GM21825 (cell line): ENCODE results near the gene GNG2.

Experiments used
- ATAC-seq: cut with Tn5 transposase; IDR thresholded peaks from one replicate; pipeline ENCODE4 v1.9.1; 2021; ENCODE audit warnings: mild to moderate bottlenecking, moderate library complexity; ENCODE audit not compliant: unreplicated experiment

Gene GNG2

GRCh38 chr14:51938137-51938536 lies 77.7 kb downstream of the GNG2 start:
- ATAC-seq = no peak

DNA sequence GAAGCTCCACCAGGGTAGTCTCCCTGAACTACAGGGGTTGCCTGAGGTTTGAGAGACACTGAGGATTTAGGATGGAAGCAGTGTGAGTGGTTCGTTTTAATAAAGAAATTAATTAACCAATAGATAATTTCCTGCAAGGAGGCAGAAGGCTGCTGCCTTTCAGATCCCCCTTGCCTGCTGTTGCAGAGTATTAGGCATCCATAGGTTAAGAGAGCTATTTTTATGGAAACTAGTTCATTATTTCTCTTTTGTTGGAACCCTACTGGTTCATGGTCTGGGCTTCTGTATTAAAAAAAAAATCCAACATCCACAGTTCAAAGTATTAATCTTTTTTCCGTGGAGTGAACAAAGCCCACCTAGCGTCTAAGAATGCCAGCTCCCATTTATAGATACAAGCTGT lies 78.4 kb downstream of the GNG2 start:
- ATAC-seq = no peak

DNA sequence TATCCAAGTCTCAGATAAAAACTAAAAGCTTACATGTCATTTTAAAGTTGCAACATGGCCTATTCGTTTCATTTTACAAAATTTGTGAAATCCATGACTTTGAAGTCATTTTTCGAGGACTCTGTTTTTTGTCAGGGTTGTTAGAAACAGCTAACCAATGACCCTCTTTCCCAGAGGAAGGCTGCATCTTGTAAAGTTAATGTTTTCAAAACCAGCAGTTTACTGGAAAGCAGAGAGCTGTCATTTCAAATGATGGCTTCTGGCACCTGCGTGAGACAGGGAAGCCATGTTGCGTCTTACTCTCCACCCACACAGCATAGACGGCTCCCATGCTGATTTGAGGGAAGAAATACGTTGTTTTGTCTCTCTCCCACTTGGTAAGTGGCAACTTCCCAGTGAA lies 78.8 kb downstream of the GNG2 start:
- ATAC-seq = no peak

GRCh38 chr14:51939755-51940301 lies 79.4 kb downstream of the GNG2 start:
- ATAC-seq = no peak

DNA sequence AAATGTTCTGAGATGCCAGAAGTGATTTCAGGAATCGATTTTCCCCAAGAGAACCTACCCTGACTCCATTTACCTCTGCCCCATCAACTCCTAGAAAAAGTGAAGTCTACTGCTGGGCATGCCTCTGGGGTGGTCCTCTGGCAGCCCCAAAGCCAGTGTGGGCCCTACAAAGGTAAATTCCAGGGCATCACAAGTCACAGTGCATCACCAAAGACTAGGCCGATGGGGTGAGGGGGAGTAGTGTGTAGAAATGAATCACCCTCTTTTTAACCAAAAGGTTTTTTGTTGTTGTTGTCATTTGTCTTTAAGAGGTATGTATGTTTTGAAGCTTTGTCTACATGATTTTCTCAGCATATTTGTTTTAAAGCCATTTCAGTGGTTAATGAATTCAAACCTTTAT lies 82.6 kb downstream of the GNG2 start:
- ATAC-seq = no peak

DNA sequence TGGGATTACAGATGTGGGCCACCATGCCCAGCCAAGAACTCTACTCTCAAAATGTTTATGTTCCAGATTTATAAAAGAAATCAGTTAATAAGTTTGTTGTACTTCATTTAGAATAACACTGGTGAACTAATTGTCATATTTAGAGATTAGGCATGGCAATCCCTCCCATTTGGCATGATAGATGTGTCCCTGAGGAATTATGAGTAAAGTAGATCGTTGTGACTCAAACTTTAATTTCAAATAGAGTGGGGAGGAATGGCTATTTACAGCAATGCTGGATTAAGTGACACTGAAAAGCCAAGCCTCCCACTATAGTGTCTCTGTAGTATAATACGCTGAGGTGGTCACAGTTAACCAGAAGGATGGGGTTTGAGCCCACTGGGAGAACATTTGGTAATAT lies 89.6 kb downstream of the GNG2 start:
- ATAC-seq = no peak

- ATAC-seq = no peak
Measured at GRCh38 chr14:51951656-51952055, 91.2 kb downstream of the GNG2 start.

GRCh38 chr14:51954031-51954430 lies 93.6 kb downstream of the GNG2 start:
- no peak for ATAC-seq

GRCh38 chr14:51954657-51955056 lies 94.2 kb downstream of the GNG2 start:
- no peak for ATAC-seq

- ATAC-seq = no peak
Measured at GRCh38 chr14:51957950-51958349, 97.5 kb downstream of the GNG2 start.

DNA sequence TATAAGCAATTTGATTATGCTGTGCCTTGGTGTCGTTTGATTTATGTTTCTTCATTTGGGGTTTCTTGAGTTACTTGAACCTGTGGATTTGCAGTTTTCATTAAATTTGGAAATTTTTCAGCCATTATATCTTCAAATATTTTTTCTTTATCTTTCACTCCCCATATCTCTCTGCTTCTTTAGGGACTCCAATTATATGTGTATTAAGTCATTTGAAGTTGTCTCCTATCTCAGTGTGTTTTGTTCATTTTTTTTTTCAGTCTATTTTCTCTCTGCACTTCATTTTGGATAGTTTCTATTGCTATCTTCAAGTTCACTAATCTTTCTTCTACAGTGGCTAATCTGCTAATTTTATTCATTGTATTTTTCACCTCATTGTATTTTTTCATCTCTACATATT lies 99.5 kb downstream of the GNG2 start:
- no peak for ATAC-seq

DNA sequence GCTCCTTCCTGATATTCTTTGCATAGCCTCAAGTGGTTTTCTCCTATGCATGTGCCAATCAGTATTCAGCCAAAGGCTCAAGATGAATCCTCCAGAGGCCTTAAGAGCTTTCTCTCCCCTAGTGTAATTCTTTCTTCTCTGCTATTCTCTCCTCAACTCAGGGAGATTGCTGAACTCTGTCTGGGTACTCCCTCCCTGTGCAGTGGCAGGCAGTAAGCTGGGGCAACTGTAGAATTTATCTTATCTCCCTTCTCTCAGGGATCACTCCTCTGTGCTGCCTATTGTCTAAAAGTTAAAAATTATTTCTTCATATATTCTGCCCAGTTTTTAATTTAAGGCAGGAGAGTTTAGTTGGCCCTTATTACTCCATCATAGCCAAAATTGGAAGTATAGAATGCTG lies 100.5 kb downstream of the GNG2 start:
- ATAC-seq = no peak

DNA sequence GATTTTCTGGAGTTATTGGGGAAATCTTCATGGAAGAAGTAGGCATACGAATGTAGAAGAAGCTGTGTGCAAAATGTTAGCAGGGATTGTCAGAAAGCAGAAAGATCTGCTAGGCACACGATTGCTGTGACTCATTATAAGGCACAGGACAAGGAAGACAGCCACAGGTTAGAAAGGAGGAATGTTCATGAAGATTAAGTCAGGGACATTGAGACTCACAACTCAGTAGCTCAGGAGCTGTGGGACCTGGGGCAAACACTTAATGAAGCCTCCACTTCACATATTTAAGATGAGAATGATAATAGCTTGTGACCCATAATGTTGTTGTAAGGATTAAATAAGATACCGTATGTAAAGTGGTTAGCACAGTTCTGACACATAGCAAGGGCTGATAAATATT lies 102.3 kb downstream of the GNG2 start:
- no peak for ATAC-seq

DNA sequence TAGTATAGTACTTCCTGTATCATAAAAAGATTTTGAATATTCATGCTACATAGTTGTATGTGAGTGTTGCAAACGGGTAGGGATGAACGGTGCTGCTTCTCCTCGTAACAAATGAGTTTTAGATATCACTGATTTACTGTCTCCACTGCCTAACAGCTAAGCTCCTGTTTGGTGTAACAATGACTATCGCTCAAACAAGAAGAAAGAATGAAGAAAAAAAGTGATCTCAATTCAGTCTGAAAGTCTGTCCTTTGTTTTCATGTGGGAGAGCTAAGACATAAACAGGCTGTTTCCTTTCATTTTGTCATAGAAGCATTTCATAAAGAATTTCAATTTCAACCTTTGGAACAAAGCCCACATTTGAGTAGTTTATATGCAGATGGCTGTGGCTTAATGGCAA lies 102.9 kb downstream of the GNG2 start:
- ATAC-seq = no peak

DNA sequence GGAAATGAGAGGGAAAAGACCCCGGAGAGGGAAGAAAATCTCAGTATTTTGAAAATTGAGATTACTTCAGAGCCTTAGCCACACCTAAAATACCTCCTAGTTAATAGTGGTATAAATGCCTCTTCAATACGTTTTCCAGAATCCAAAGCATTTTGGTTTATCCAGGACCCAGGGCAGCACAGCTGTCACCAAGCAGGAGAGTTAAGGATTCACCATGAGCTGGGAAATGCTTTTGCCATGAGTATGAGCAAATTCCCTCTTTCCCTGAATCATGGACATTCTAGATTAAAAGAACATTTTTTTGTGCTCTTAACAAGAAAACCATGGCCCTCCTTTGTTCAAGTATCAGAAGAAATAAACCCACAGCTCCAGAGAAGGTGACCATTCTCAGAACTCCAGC lies 107.1 kb downstream of the GNG2 start:
- ATAC-seq = no peak

GRCh38 chr14:51969852-51970540 lies 109.6 kb downstream of the GNG2 start:
- no peak for ATAC-seq

DNA sequence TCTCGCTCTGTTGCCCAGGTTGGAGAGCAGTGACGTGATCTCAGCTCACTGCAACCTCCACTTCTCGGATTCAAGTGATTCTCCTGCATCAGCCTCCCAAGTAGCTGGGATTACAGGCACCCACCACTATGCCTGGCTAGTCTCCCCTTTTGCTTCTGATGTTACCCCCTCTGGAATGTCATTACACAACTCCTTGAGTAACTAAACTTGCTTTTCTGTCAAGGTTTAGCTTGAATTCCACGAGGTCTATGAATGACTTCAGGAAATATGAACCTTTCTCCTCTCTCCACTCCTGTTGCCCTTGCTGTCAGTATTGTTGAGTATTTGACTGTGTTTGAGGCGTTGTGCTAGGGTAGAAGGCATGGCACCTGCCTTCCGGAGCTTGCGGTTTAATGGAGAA lies 112.2 kb downstream of the GNG2 start:
- ATAC-seq = no peak

DNA sequence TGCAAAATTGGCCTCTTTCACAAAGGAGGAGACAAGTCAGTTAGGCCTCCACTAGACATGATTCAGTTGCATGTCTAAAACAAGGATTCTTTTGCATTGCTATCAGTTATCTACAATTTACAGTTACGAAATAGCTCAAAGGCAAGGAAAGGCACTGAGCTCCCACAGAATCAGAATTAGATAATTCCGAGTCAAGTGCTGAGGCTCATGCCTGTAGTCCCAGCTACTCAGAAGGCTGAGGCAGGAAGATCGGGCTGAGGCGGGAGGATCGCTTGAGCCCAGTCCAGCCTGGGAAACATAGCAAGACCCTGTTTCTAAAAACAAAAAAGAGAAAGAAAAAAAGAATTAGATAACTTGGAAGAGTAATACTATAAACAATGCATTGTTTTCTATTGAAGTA lies 116.7 kb downstream of the GNG2 start:
- ATAC-seq = no peak

GRCh38 chr14:51978681-51979085 lies 118.3 kb downstream of the GNG2 start:
- ATAC-seq = no peak

GRCh38 chr14:51979088-51979709 lies 118.8 kb downstream of the GNG2 start:
- no peak for ATAC-seq

GRCh38 chr14:51981218-51981854 lies 120.9 kb downstream of the GNG2 start:
- ATAC-seq = no peak

GRCh38 chr14:51988221-51988620 lies 127.8 kb downstream of the GNG2 start:
- no peak for ATAC-seq
